ENCODE data around the gene SLC26A1. TPM values are rescaled to one million over a fixed set of nuclear protein-coding genes. Genes with fewer than 3 reads are reported as not detected.

The SLC26A1 gene
- polyA plus RNA-seq, 1 donor (not counting 4 experiments of a cell fraction or from before 2014, with no cell fraction given), result not detected

GRCh38 chr4:984336-985054 is 8.7 kb downstream of the SLC26A1 start:
- DNase-seq (ENCODE audit: low read depth, low spot score) (no peak), FAIRE-seq (no peak)
- Histone ChIP-seq H3K9ac (ENCODE audit: control insufficient read depth, extremely low read depth, insufficient read depth, low read length) (no peak overlapping the region), H3K4me3 (ENCODE audit: control insufficient read depth in 2 of 3, extremely low read depth in 1 of 3, insufficient read depth in 2 of 3, low read depth in 1 of 3, low read length in 3 of 3) (peak overlapping the region in 1 of 3 experiments; percentile 7), H3K4me1 (ENCODE audit: control insufficient read depth, extremely low read depth, insufficient read depth, low read length) (peaks cover 11% of the 10 kb centered on the region), H2AFZ (ENCODE audit: control insufficient read depth, low read length) (peak overlapping the region; percentile 75), H3K27ac (ENCODE audit: control insufficient read depth, insufficient read depth, low read length) (no peak overlapping the region), H3K9me3 (ENCODE audit: control insufficient read depth, low read depth, low read length) (no peaks in the 10 kb centered on the region), H3K27me3 (ENCODE audit: control insufficient read depth, extremely low read depth, insufficient read depth, low read length) (no peaks in the 10 kb centered on the region), H3K79me2 (ENCODE audit: control insufficient read depth, insufficient read depth, low read length) (no peaks in the 10 kb centered on the region), H4K20me1 (ENCODE audit: control insufficient read depth, extremely low read depth, insufficient read depth, low read length) (no peaks in the 10 kb centered on the region), H3K9me1 (ENCODE audit: control insufficient read depth, extremely low read depth, insufficient read depth, low read length) (no peaks in the 10 kb centered on the region), H3K36me3 (ENCODE audit: control insufficient read depth in 2 of 2, extremely low read depth in 1 of 2, insufficient read depth in 2 of 2, low read length in 2 of 2) (no peaks in the 10 kb centered on the region), H3K4me2 (ENCODE audit: control insufficient read depth, extremely low read depth, insufficient read depth, low read depth, low read length) (peak overlapping the region; percentile 75)
- TF ChIP-seq EZH2 (IDR thresholded peaks at IDR 0.05; ENCODE audit: low read length), result no peak
- no peak for TF ChIP-seq CTCF (optimal IDR thresholded peaks at IDR 0.05 in 1 of 3, IDR thresholded peaks at IDR 0.05 in 1 of 3, conservative IDR thresholded peaks at IDR 0.05 in 1 of 3; ENCODE audit: extremely low read depth in 1 of 3, insufficient read depth in 2 of 3, low read length in 3 of 3)
- dilution Hi-C loops (cut with MboI; ENCODE audit: extremely low pct_ligation_motif_present, low sequenced_read_pairs), result no loop called here

- Histone ChIP-seq H3K36me3 (ENCODE audit: control insufficient read depth in 2 of 2, extremely low read depth in 1 of 2, insufficient read depth in 2 of 2, low read length in 2 of 2) (no peaks in the 10 kb centered on the region), H3K79me2 (ENCODE audit: control insufficient read depth, insufficient read depth, low read length) (no peaks in the 10 kb centered on the region), H3K4me3 (ENCODE audit: control insufficient read depth in 2 of 3, extremely low read depth in 1 of 3, insufficient read depth in 2 of 3, low read depth in 1 of 3, low read length in 3 of 3) (no peak overlapping the region), H3K27ac (ENCODE audit: control insufficient read depth, insufficient read depth, low read length) (no peak overlapping the region), H3K9ac (ENCODE audit: control insufficient read depth, extremely low read depth, insufficient read depth, low read length) (no peak overlapping the region), H4K20me1 (ENCODE audit: control insufficient read depth, extremely low read depth, insufficient read depth, low read length) (no peaks in the 10 kb centered on the region), H3K4me1 (ENCODE audit: control insufficient read depth, extremely low read depth, insufficient read depth, low read length) (peaks cover 11% of the 10 kb centered on the region), H3K4me2 (ENCODE audit: control insufficient read depth, extremely low read depth, insufficient read depth, low read depth, low read length) (no peak overlapping the region), H3K9me3 (ENCODE audit: control insufficient read depth, low read depth, low read length) (no peaks in the 10 kb centered on the region), H3K9me1 (ENCODE audit: control insufficient read depth, extremely low read depth, insufficient read depth, low read length) (no peaks in the 10 kb centered on the region), H3K27me3 (ENCODE audit: control insufficient read depth, extremely low read depth, insufficient read depth, low read length) (no peaks in the 10 kb centered on the region), H2AFZ (ENCODE audit: control insufficient read depth, low read length) (no peak overlapping the region)
- TF ChIP-seq EZH2 (IDR thresholded peaks at IDR 0.05; ENCODE audit: low read length) (no peak), CTCF (optimal IDR thresholded peaks at IDR 0.05 in 1 of 3, IDR thresholded peaks at IDR 0.05 in 1 of 3, conservative IDR thresholded peaks at IDR 0.05 in 1 of 3; ENCODE audit: extremely low read depth in 1 of 3, insufficient read depth in 2 of 3, low read length in 3 of 3) (no peak)
- DNase-seq (ENCODE audit: low read depth, low spot score) (no peak), FAIRE-seq (no peak)
- dilution Hi-C loops (cut with MboI; ENCODE audit: extremely low pct_ligation_motif_present, low sequenced_read_pairs), result no loop called here
Measured at GRCh38 chr4:982814-983213, 10.4 kb downstream of the SLC26A1 start.
